Measurements from ENCODE around the gene TOR4A. TPM values are rescaled to one million over a fixed set of nuclear protein-coding genes. Genes with fewer than 3 reads are reported as not detected.

TOR4A gene
- total RNA-seq (2011; cell fraction: chromatin; rRNA removed; ENCODE audit: low replicate concordance): 16.4 and 68.0 TPM in 2 replicates
- 100 and 103 TPM in 2 replicates for total RNA-seq (2011; cell fraction: nucleolus; rRNA removed)
- 32.4 and 39.2 TPM in 2 replicates for total RNA-seq (2011; cell fraction: nucleoplasm; rRNA removed)
- 38.5 and 46.9 TPM in 2 replicates for total RNA-seq (2014; rRNA removed)
- total RNA-seq (2014; rRNA removed; fragmentation: Illumina TruSeq; extraction: Trizol): 3.4 and 4.6 TPM in 2 replicates
- 14.8 and 16.4 TPM in 2 replicates for total RNA-seq (2015; rRNA removed; fragmentation: Illumina TruSeq; extraction: Trizol)
- 45.8 and 49.2 TPM in 2 replicates for total RNA-seq (2021)
- polyA plus RNA-seq (2011; rRNA removed): 8.6 and 13.0 TPM in 2 replicates
- polyA plus RNA-seq (2011; cell fraction: cytosol; rRNA removed): 18.4 and 58.5 TPM in 2 replicates
- polyA plus RNA-seq (2011; cell fraction: nucleus; rRNA removed): 14.8 and 30.5 TPM in 2 replicates
- 20.5 and 29.0 TPM in 2 replicates for polyA plus RNA-seq (2012)
- 8.8 and 14.8 TPM in 2 replicates for polyA plus RNA-seq (2014; fragmentation: Illumina TruSeq; extraction: Trizol)
- 1 to 10 TPM; 3.9 to 7.0 TPM for polyA plus RNA-seq (2014; fragmentation: Nextera tagmentation; extraction: Ambion mirVana)
- 23.9 and 27.3 TPM in 2 replicates for polyA plus RNA-seq (2014; rRNA removed)
- 2.8 and 4.9 TPM in 2 replicates for polyA minus RNA-seq (2011; rRNA and poly(A)+ RNA removed)
- 27.4 and 32.4 TPM in 2 replicates for polyA minus RNA-seq (2011; cell fraction: cytosol; rRNA and poly(A)+ RNA removed)
- 13.6 and 14.0 TPM in 2 replicates for polyA minus RNA-seq (2011; cell fraction: nucleus; rRNA and poly(A)+ RNA removed)
- percentile 77 among the genes with signal in this experiment for Bru-seq, nascent RNA
- percentile 83 among the genes with signal in this experiment for BruChase-seq, experiment 1, labeled RNA remaining after a 2-hour chase
- BruChase-seq, experiment 2, labeled RNA remaining after a 6-hour chase: percentile 90 among the genes with signal in this experiment
- long read RNA-seq, experiment 1, full-length matches to known transcripts: 26 of 238 reads
- long read RNA-seq, experiment 1, partial matches to known transcripts: 211 of 238 reads
- long read RNA-seq, experiment 1, other reads (novel, unspliced or antisense): 1 of 238 reads
- long read RNA-seq, experiment 2, full-length matches to known transcripts: 17 of 72 reads
- long read RNA-seq, experiment 2, partial matches to known transcripts: 47 of 72 reads
- long read RNA-seq, experiment 2, other reads (novel, unspliced or antisense): 8 of 72 reads
- long read RNA-seq, experiment 3, partial matches to known transcripts: 0 of 3 reads
- long read RNA-seq, experiment 3, other reads (novel, unspliced or antisense): 3 of 3 reads

- peaks cover 37% of the 10 kb centered on the region for H3K79me2 ChIP-seq (ENCODE audit: control insufficient read depth, insufficient read depth, low read length)
- peaks cover 17 to 93% of the 10 kb centered on the region in 2 experiments for H3K4me1 ChIP-seq (replicated peaks in 1 of 2; ENCODE audit: control insufficient read depth in 2 of 2, insufficient read depth in 2 of 2, low read length in 2 of 2)
- 3% methylated on average over 21 of the region's 25 CpGs for WGBS (ENCODE audit: insufficient coverage, low coverage, missing lambda C conversion rate)
- in situ Hi-C loops (cut with MboI) (no loop called here), intact Hi-C loops (cut with micrococcal nuclease) (loop anchor here (1.0 to 2.0 kb wide), 2 partner anchors 23 to 36 kb away; partner anchors contain the start of genes NELFB and TUBB4B)
- no peaks in the 10 kb centered on the region for H3K27me3 ChIP-seq (ENCODE audit: control insufficient read depth in 2 of 2, insufficient read depth in 2 of 2, low read length in 2 of 2)
- ChIA-PET POLR2A (interaction anchor here (0.5 to 2.6 kb wide), 19 partner anchors 10 to 517 kb away, joined by 3 to 23 read pairs (median 3); partner anchors contain the start of genes LRRC26, MRPL41, NELFB and TUBB4B), CTCF (ENCODE audit: low intra/inter-chr PET ratio) (interaction anchor here (0.8 to 2.3 kb wide), 3 partner anchors 18 to 167 kb away, joined by 4 to 8 read pairs (median 4); partner anchors contain the start of genes EXD3 and NOXA1)
- BruUV-seq (replicated peaks): no TSS peak
- H3K36me3 ChIP-seq (ENCODE audit: control insufficient read depth, insufficient read depth, low read length): peaks cover 49% of the 10 kb centered on the region; the same call in 1 of the 3 replicates
- peak within 1 kb of the TSS; percentile 82 for H3K4me2 ChIP-seq (ENCODE audit: insufficient read depth, low read length)
- no peaks in the 10 kb centered on the region for H3K9me3 ChIP-seq (replicated peaks; ENCODE audit: control insufficient read depth, insufficient read depth, low read depth, low read length)
- FAIRE-seq (no peak), ATAC-seq (peak; percentile 93), DNase-seq (ENCODE audit: extremely low read depth in 1 of 4, low spot score in 3 of 4) (peak; percentile 90 to 97 (median 92))
- peak within 1 kb of the TSS; percentile 91 to 92 for H3K9ac ChIP-seq (ENCODE audit: insufficient read depth in 1 of 2, low read depth in 2 of 2, low read length in 2 of 2)
- H3K4me3 ChIP-seq: peak within 1 kb of the TSS; percentile 88
- H3K9me1 ChIP-seq (ENCODE audit: control insufficient read depth, insufficient read depth, low read length): no peaks in the 10 kb centered on the region
- H3K27ac ChIP-seq (ENCODE audit: extremely low read depth, low read depth, low read length): peak within 1 kb of the TSS; percentile 98
- H2AFZ ChIP-seq (ENCODE audit: low read depth, low read length): peak within 1 kb of the TSS; percentile 88
- no peaks in the 10 kb centered on the region for H4K20me1 ChIP-seq (replicated peaks; ENCODE audit: control insufficient read depth, insufficient read depth, low read length)
- TF ChIP-seq SMARCA4 (IDR thresholded peaks at IDR 0.05) (peak; percentile 9; the same call in 1 of the 2 replicates), CGGBP1 (CRISPR knock-in tag; IDR thresholded peaks at IDR 0.05) (no peak), ZBTB43 (CRISPR knock-in tag; IDR thresholded peaks at IDR 0.05) (0 out of 2 replicates have a peak, but pooled peaks have one; percentile 30), MAFK (IDR thresholded peaks at IDR 0.05; ENCODE audit: low read length) (no peak), ZNF134 (CRISPR knock-in tag; conservative IDR thresholded peaks at IDR 0.05) (no peak), ZSCAN29 (IDR thresholded peaks at IDR 0.05) (no peak), RBBP5 (IDR thresholded peaks at IDR 0.05; ENCODE audit: borderline replicate concordance, insufficient read depth, low read length, poor library complexity, severe bottlenecking) (peak; percentile 19), TARDBP (IDR thresholded peaks at IDR 0.05) (peak; percentile 79), SETDB1 (IDR thresholded peaks at IDR 0.05; ENCODE audit: low read length) (no peak), E2F6 (IDR thresholded peaks at IDR 0.05; ENCODE audit: borderline replicate concordance in 1 of 2, extremely low read depth in 1 of 2, insufficient read depth in 1 of 2, insufficient read length in 1 of 2, low read depth in 1 of 2, low read length in 1 of 2, poor library complexity in 1 of 2, severe bottlenecking in 1 of 2) (peak; percentile 57 to 85), ESRRA (IDR thresholded peaks at IDR 0.05; ENCODE audit: borderline replicate concordance, low read depth) (peak; percentile 44; the same call in 1 of the 2 replicates), KAT7 (CRISPR knock-in tag; IDR thresholded peaks at IDR 0.05; ENCODE audit: borderline replicate concordance) (peak; percentile 50; the same call in 1 of the 2 replicates), CHCHD3 (CRISPR knock-in tag; IDR thresholded peaks at IDR 0.05) (no peak), RBFOX2 (IDR thresholded peaks at IDR 0.05; ENCODE audit: low read depth, low read length) (peak; percentile 91)
Observed at GRCh38 chr9:137277329-137278041, at the start of gene TOR4A. TSS of gene TOR4A (plus strand) at chr9:137277726. CDS start at chr9:137278690, 964 bp downstream.
